Thoracic aorta (tissue), 2 donors: ENCODE results near the gene PRDM10. TPM values are rescaled to one million over a fixed set of nuclear protein-coding genes. Genes with fewer than 3 reads are reported as not detected.

Experiments
- ATAC-seq: fragments of 150-250 bp; one replicate; pipeline ENCODE4 v1.8.0; 2017; ENCODE audit warnings: low read depth; ENCODE audit not compliant: insufficient number of reproducible peaks, low FRiP score
- DNase-seq: peaks from one replicate; pipeline ENCODE4 v3.0.0-alpha.2; 2020; ENCODE audit warnings: low spot score
- H3K27ac ChIP-seq, 2 donors: fragments of 200-600 bp; sonication (generic); 1 replicate in 1 of 2; 2 replicates in 1 of 2; pipeline ENCODE4 v1.5.1; 2016; ENCODE audit warnings: mild to moderate bottlenecking in 2 of 2, moderate library complexity in 2 of 2
- H3K27me3 ChIP-seq: fragments of 200-600 bp; sonication (generic); replicated peaks from 2 replicates; pipeline ENCODE4 v1.6.0; 2016; ENCODE audit warnings: mild to moderate bottlenecking; ENCODE audit not compliant: insufficient read depth
- H3K36me3 ChIP-seq: fragments of 200-600 bp; sonication (generic); one replicate; pipeline ENCODE4 v1.5.1; 2016
- H3K4me1 ChIP-seq, 2 donors: fragments of 200-600 bp; sonication (generic); 1 replicate in 1 of 2; 2 replicates in 1 of 2; pipeline versions ENCODE4 v1.5.1 to v1.6.0; 2016; ENCODE audit warnings: low read depth in 2 of 2, mild to moderate bottlenecking in 1 of 2; ENCODE audit not compliant: control insufficient read depth in 1 of 2
- H3K4me3 ChIP-seq: fragments of 200-600 bp; sonication (generic); 2 replicates; pipeline ENCODE4 v1.5.1; 2016; ENCODE audit warnings: mild to moderate bottlenecking
- H3K9me3 ChIP-seq: fragments of 200-600 bp; sonication (generic); 2 replicates; pipeline ENCODE4 v1.5.1; 2016
- total RNA-seq, 2 donors: library from RNA; depleted of rRNA; stranded (reverse); fragments of >200 nt; gene quantifications; one replicate each; pipeline versions ENCODE4 v1.1.0 to v1.2.3, GENCODE V29; 2016
- TF ChIP-seq, protein P1 (sequence below): fragments of 200-600 bp; sonication (generic); IDR thresholded peaks from one replicate; pipeline ENCODE4 v1.5.1; 2019; ENCODE audit warnings: antibody characterized with exemption

Gene PRDM10
- total RNA-seq, 2 donors from 2014 or later, result 8.8 to 10.4 TPM

DNA sequence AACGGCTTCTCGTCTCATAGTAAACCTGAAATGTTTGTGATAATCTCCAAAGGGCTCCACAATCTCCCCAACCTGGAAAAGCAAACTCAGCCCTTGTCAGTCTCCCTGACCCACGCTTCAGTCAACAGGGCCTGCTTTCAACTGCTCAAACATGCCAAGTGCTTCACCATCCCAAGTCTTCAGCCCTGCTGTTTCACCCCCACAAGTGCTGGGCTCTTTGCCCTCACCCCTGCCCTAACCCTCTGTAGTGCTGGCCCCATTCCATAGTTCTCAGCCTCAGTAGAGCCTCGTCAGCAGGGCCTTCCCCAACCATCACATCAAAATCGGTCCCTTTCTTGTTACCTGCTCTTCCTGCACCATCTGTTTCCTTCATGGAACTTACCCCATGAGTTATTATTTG lies 63.9 kb downstream of the PRDM10 start:
- TF ChIP-seq, protein P1, sequence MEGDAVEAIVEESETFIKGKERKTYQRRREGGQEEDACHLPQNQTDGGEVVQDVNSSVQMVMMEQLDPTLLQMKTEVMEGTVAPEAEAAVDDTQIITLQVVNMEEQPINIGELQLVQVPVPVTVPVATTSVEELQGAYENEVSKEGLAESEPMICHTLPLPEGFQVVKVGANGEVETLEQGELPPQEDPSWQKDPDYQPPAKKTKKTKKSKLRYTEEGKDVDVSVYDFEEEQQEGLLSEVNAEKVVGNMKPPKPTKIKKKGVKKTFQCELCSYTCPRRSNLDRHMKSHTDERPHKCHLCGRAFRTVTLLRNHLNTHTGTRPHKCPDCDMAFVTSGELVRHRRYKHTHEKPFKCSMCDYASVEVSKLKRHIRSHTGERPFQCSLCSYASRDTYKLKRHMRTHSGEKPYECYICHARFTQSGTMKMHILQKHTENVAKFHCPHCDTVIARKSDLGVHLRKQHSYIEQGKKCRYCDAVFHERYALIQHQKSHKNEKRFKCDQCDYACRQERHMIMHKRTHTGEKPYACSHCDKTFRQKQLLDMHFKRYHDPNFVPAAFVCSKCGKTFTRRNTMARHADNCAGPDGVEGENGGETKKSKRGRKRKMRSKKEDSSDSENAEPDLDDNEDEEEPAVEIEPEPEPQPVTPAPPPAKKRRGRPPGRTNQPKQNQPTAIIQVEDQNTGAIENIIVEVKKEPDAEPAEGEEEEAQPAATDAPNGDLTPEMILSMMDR, result no peak
- DNase-seq (no peak), ATAC-seq (no peak)
- Histone ChIP-seq H3K36me3 (peaks cover 3% of the 10 kb centered on the region), H3K4me1 (no peaks in the 10 kb centered on the region), H3K27ac (no peak overlapping the region), H3K9me3 (no peaks in the 10 kb centered on the region), H3K4me3 (no peak overlapping the region), H3K27me3 (no peaks in the 10 kb centered on the region)

- H3K4me3 ChIP-seq, result no peak overlapping the region
- no peak overlapping the region for H3K27ac ChIP-seq
- H3K36me3 ChIP-seq, result peaks cover 3% of the 10 kb centered on the region
- no peaks in the 10 kb centered on the region for H3K9me3 ChIP-seq
- no peak for ATAC-seq
- H3K27me3 ChIP-seq, result no peaks in the 10 kb centered on the region
- no peaks in the 10 kb centered on the region for H3K4me1 ChIP-seq
- no peak for DNase-seq
- TF ChIP-seq, protein P1, result no peak
These were observed 64.9 kb downstream of the PRDM10 start for GRCh38 chr11:129937592-129938238.

DNA sequence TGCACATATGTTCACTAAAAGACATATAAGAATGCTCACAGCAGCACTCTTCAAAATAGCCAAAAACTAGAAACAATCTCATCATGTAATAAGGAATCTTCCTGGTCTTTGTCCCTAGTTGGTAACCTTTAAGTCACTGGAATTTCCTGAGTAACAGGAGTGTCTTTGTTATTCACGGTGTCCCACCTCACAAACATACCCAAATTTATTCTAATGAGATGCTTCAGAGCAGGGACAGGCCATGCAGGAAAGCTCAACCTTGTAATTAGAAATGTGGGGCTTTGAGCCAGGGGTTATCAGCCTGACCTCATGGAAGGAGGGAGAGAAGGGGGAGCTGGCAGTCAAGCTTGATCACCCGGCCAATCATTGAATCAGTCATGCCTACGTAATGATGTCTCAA lies 66.9 kb downstream of the PRDM10 start:
- Histone ChIP-seq H3K9me3 (no peaks in the 10 kb centered on the region), H3K4me3 (no peak overlapping the region), H3K27ac (no peak overlapping the region), H3K4me1 (no peaks in the 10 kb centered on the region), H3K36me3 (peaks cover 8% of the 10 kb centered on the region), H3K27me3 (no peaks in the 10 kb centered on the region)
- DNase-seq, result no peak
- TF ChIP-seq, protein P1, result no peak
- no peak for ATAC-seq

DNA sequence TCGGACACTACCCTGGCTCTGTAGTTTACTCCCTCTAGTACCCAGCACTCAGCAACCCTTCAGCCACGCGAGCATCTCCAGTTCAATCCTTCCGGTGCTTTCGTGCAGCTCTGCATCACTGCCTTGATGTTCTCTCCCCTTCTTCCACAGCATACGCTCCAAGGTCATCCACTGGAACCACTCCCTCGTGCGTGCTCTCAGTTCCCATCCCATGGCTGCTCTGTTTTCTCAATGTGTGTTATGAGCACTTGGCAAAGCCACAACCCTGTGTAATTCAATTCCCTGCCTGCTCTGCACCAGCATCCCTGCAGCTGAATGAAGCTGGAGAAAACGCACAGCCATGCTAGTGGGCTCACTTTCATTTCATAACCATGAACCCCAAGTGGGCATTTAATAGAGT lies 68.7 kb downstream of the PRDM10 start:
- TF ChIP-seq, protein P1, result no peak
- H3K9me3 ChIP-seq, result no peaks in the 10 kb centered on the region
- peaks cover 8% of the 10 kb centered on the region for H3K36me3 ChIP-seq
- H3K4me1 ChIP-seq, result no peaks in the 10 kb centered on the region
- H3K4me3 ChIP-seq, result no peak overlapping the region
- ATAC-seq (no peak), DNase-seq (no peak)
- H3K27me3 ChIP-seq, result no peaks in the 10 kb centered on the region
- no peak overlapping the region for H3K27ac ChIP-seq

- H3K36me3 ChIP-seq, result peaks cover 8% of the 10 kb centered on the region
- no peak overlapping the region for H3K27ac ChIP-seq
These were observed 69.4 kb downstream of the PRDM10 start for GRCh38 chr11:129933262-129933661.

More at GRCh38 chr11:129933262-129933661, 69.4 kb downstream of the PRDM10 start:
- H3K4me1 ChIP-seq, result no peaks in the 10 kb centered on the region
- TF ChIP-seq, protein P1, result no peak
- no peaks in the 10 kb centered on the region for H3K9me3 ChIP-seq
- no peak overlapping the region for H3K4me3 ChIP-seq
- no peaks in the 10 kb centered on the region for H3K27me3 ChIP-seq
- ATAC-seq (no peak), DNase-seq (no peak)
